Measurements from ENCODE around the gene NUBPL. TPM values are rescaled to one million over a fixed set of nuclear protein-coding genes. Genes with fewer than 3 reads are reported as not detected.

Gene NUBPL
- total and polyA plus RNA-seq, 12 donors, result 3.6 to 27.3 (median 16.9) TPM

DNA sequence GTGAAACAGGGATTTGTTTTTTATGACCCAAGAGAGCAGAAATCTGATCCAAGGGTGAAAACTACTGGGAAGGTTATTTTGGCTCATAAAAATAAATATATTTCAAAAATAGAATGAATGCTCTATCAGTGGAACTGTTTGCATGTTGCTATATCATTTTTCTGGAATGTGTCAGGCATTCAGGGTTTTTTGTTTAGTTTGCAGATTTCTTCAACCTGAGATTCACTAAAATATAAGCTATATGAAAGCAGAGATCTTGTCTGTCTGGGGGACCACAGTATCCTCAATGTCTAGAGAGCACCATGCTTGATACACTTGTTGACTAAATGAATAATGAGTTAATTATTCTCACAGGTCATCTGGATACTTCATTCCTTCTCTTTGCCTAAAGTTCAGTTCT lies 165.1 kb downstream of the NUBPL start:
- Histone ChIP-seq H3K4me1 (replicated peaks in 1 of 2) (no peaks in the 10 kb centered on the region), H3K9me3 (replicated peaks in 1 of 3) (peaks cover 0 to 3% (median 0%) of the 10 kb centered on the region in 3 donors), H3K4me3 (no peak overlapping the region), H3K27ac (no peak overlapping the region), H3K36me3 (replicated peaks in 1 of 2) (no peaks in the 10 kb centered on the region), H3K27me3 (no peaks in the 10 kb centered on the region)
- DNase-seq, result no peak
- intact Hi-C loops (cut with DNase I), result no loop called here
- TF ChIP-seq CTCF (IDR thresholded peaks at IDR 0.05) (no peak), POLR2A (IDR thresholded peaks at IDR 0.05) (no peak)

DNA sequence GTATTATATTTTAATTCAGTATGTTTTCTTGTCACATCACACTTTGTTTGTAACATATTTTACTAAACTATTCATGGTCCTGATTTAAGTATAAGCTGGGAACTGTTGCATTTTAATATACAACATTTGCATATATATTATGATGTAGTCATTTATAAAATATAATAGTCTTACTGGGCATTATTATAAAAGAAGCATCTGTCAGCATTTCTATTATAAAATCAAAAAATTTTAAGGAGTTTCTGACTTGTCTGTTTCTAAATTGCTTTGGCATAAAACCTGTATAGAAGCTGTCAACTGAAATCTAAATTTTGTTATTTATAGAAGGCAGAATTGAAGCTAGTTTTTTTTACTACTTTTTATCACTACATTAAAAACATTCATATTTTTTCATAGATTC lies 166.6 kb downstream of the NUBPL start:
- Histone ChIP-seq H3K9me3 (replicated peaks in 1 of 3) (peaks cover 0 to 3% (median 0%) of the 10 kb centered on the region in 3 donors), H3K36me3 (replicated peaks in 1 of 2) (no peaks in the 10 kb centered on the region), H3K4me1 (replicated peaks in 1 of 2) (no peaks in the 10 kb centered on the region), H3K4me3 (no peak overlapping the region), H3K27ac (no peak overlapping the region), H3K27me3 (no peaks in the 10 kb centered on the region)
- TF ChIP-seq CTCF (IDR thresholded peaks at IDR 0.05), result no peak
- TF ChIP-seq POLR2A (IDR thresholded peaks at IDR 0.05), result no peak
- no peak for DNase-seq
- intact Hi-C loops (cut with DNase I), result no loop called here

DNA sequence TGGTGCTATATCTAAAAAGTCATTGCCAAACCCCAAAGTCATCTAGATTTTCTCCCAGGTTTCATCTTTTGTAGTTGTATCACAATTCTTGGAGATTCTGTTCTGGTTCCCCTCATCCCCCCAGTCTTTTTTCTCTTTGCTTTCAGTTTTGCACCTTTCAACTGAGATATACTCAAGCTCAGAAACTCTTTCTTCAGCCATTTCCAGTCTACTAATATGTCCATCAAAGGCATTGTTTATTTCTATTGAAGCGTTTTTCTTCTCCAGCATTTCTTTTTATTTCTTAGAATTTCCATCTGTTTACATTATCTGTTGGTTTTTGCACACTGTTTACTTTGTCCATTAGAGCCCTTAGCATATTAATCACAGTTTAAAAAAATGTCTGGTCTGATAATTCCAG lies 179.5 kb downstream of the NUBPL start:
- no peak overlapping the region for H3K27ac ChIP-seq
- no peak for DNase-seq
- no peaks in the 10 kb centered on the region for H3K36me3 ChIP-seq (replicated peaks in 1 of 2)
- TF ChIP-seq CTCF (IDR thresholded peaks at IDR 0.05) (no peak), POLR2A (IDR thresholded peaks at IDR 0.05) (no peak)
- H3K4me1 ChIP-seq (replicated peaks in 1 of 2), result no peaks in the 10 kb centered on the region
- intact Hi-C loops (cut with DNase I), result no loop called here
- WGBS, 4 donors, result 91 to 95% (median 94%) methylated on average over 1 of the region's 1 CpG
- H3K9me3 ChIP-seq (replicated peaks in 1 of 3), result no peaks in the 10 kb centered on the region
- H3K4me3 ChIP-seq, result no peak overlapping the region
- no peaks in the 10 kb centered on the region for H3K27me3 ChIP-seq

GRCh38 chr14:31745741-31746140 lies 184.5 kb downstream of the NUBPL start:
- intact Hi-C loops (cut with DNase I), result no loop called here

More at GRCh38 chr14:31745741-31746140, 184.5 kb downstream of the NUBPL start:
- no peak for DNase-seq
- Histone ChIP-seq H3K4me1 (replicated peaks in 1 of 2) (no peaks in the 10 kb centered on the region), H3K4me3 (no peak overlapping the region), H3K36me3 (replicated peaks in 1 of 2) (no peaks in the 10 kb centered on the region), H3K9me3 (replicated peaks in 1 of 3) (peaks cover 0 to 13% (median 4%) of the 10 kb centered on the region in 3 donors), H3K27me3 (no peaks in the 10 kb centered on the region), H3K27ac (no peak overlapping the region)
- 82 to 88% (median 85%) methylated on average over 6 of the region's 6 CpGs for WGBS, 4 donors
- TF ChIP-seq CTCF (IDR thresholded peaks at IDR 0.05), result no peak
- TF ChIP-seq POLR2A (IDR thresholded peaks at IDR 0.05), result no peak

Measured in adrenal gland (tissue), 12 donors.